Urinary bladder (tissue), 4 donors: ENCODE measurements around the gene KCNC4. TPM values are rescaled to one million over a fixed set of nuclear protein-coding genes. Genes with fewer than 3 reads are reported as not detected.

Source experiments
- DNase-seq: peaks from one replicate; pipeline ENCODE4 v3.0.0-alpha.2; 2015; ENCODE audit errors: extremely low spot score
- H3K27ac ChIP-seq: one replicate; pipeline ENCODE4 v1.5.1; 2013; ENCODE audit warnings: low read depth, mild to moderate bottlenecking, moderate library complexity
- H3K36me3 ChIP-seq: one replicate; pipeline ENCODE4 v1.6.1; 2013; ENCODE audit warnings: mild to moderate bottlenecking, moderate library complexity; ENCODE audit not compliant: insufficient read depth
- H3K4me1 ChIP-seq: one replicate; pipeline ENCODE4 v1.6.1; 2013; ENCODE audit warnings: mild to moderate bottlenecking, moderate library complexity; ENCODE audit not compliant: insufficient read depth
- H3K4me3 ChIP-seq: one replicate; pipeline ENCODE4 v1.5.1; 2013; ENCODE audit warnings: low read depth, low read length
- WGBS: extraction: QIAGEN DNeasy Blood & Tissue Kit; methylation state at CpG from one replicate; pipeline ENCODE4 v1.1.7; 2013; 5-methylcytosine and 5-hydroxymethylcytosine counted together
- polyA plus RNA-seq: library from polyadenylated mRNA; stranded (reverse); fragments of 200-250 nt; gene quantifications from one replicate; pipeline ENCODE4 v1.2.3, GENCODE V29; 2013
- total RNA-seq: library from RNA; depleted of rRNA; stranded (reverse); fragments of >200 nt; gene quantifications from one replicate; pipeline ENCODE4 v1.2.3, GENCODE V29; 2014
- donor health status: healthy with polysubstance abuse.
- donor health status: healthy.

The KCNC4 gene
- total and polyA plus RNA-seq, 2 donors = 1.7 to 6.2 TPM

DNA sequence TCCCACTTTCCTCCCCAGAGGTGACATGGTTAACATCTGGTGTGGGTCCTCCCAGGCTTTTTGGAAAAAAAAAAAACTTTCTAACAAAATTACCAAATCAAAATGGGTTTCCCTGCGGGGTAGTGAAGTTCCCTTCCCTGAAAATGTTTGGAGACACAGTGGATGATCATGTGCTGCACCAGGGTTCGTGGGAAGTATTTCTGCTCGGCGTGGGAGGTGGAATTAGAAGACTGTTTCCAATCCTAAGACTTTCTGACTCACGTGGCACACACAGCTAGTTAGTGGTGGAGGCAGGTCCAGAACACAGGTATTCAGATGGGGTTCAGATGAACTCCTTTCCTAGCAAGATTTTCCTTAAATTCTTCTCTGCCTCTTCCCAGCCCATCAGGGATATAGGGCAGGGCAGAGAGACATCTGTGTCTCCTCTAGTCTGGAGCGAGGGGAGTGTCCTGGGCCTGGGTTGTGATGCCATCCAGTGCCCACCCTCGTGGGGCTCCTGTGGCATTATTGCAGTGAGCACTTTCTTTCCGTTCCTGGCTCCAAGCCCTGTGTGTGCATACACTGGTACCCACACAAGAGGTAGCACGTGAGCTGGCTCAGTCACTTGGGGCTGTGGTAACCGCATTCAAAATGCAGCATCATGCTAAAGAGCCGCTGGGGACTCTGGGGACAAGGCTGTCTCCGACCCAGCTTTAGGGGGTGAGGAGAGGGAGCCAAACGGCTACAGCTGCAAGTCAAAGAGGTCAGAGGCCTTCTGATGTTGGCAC is 27.5 kb downstream of the KCNC4 start:
- 79% methylated on average over 13 of the region's 13 CpGs for WGBS
- DNase-seq = no peak
- Histone ChIP-seq H3K4me3 (no peak overlapping the region), H3K27ac (no peak overlapping the region), H3K36me3 (no peaks in the 10 kb centered on the region), H3K4me1 (no peaks in the 10 kb centered on the region)

DNA sequence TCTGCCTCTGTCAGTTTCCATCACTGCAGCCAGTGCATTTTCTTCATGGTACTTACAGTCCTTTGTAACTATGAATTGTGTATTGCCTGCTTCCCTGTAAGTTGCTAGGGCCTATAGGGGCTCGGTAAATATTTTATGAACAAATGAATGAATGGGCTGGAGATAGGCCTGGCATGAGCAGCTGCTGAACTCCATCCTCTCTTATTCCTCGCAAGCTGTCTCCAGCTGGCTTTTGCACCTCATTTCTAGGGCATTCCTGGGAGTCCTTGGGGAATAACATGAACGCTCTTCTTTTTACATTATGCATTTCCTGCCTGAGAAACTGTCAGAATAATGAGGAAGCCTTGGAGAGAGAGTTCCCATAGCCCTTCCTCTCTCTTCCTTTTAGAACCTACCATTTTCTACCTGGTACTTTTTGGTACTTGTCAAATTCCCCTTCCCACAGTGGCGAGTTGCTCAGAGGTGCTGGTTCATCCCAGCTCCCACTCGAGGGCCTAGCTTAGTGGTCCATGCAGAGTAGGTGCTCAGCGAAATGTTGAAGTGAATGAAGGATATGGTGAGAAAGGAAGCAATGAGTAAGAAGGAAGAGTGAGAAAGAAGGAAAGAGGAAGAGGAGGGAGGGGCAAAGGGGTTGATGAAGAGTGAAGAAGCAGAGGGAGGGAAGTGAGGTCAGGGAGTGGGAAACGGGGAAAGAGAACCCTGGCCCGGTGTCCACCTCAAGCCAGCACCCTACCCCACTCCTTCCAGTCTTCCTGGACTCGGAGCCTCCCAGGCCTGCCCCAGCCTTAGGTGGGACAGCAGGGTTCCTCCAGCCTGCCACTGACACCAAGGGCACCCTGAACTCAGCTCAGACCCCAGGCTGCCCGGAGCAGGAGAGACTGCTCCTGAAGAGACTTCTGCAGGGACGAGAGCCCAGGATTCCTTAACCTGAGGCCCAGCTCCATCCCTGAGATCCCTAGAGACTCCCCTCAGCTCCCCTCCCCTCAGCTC is 29.6 kb downstream of the KCNC4 start:
- Histone ChIP-seq H3K36me3 (no peaks in the 10 kb centered on the region), H3K4me1 (no peaks in the 10 kb centered on the region), H3K4me3 (no peak overlapping the region), H3K27ac (no peak overlapping the region)
- no peak for DNase-seq
- 67% methylated on average over 11 of the region's 11 CpGs for WGBS

DNA sequence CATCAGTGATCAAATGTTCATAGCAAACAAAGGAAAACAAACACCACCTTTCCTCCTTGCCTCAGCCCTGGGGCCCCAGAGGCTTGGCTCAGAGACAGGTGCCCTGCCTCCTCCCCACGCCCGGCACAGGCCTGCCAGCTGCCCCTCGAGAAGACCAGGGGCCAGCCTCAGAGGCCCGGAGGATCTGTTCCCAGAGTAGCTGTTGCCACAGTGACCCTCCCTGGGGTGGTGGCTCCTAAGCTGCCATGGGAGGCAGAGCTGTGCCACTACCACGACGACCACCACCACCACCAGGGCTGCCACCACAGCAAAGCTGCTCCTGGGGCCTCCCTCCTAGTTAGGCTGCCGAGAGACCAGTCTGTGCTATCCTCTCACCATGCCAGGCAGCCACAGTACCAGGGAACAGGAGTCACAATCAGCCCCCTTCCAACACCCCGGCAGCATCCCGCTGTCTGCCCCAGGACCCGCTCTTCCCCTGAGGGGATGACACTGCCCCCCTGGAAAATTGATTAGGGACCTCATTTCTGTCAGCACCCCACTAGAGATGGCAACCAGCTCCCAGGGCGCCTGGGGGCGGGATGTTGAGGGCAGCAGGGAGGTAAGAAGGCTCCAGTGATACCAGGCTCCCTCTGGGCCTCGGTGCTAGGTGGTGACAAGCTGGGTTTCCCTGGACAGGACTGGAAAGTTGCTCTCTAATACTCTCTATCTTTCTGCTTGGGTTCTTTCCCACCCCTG is 30.5 kb downstream of the KCNC4 start:
- Histone ChIP-seq H3K4me1 (no peaks in the 10 kb centered on the region), H3K36me3 (no peaks in the 10 kb centered on the region), H3K4me3 (no peak overlapping the region), H3K27ac (no peak overlapping the region)
- WGBS = 74% methylated on average over 13 of the region's 13 CpGs
- DNase-seq = no peak

DNA sequence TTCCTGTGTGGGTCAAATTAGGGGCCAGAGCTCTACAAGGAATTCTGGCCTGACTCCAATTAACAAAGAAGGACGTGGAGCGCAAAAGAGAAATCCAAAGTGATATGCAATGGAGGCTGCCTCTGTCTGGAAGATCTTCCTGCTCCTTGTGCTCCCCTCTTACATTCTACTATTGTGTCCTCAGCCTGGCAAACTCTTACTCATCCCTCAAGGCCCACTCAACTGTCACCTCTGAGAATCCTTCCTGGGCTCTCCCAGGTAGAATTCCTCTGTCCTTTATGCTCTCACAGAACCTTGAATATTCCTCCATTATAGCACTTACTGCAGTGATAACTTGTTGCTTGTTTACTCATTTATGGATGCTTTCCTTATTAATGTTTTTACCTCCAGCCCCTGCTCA is 31.4 kb downstream of the KCNC4 start:
- 25% methylated on average over 2 of the region's 2 CpGs for WGBS
- H3K4me3 ChIP-seq = no peak overlapping the region

DNA sequence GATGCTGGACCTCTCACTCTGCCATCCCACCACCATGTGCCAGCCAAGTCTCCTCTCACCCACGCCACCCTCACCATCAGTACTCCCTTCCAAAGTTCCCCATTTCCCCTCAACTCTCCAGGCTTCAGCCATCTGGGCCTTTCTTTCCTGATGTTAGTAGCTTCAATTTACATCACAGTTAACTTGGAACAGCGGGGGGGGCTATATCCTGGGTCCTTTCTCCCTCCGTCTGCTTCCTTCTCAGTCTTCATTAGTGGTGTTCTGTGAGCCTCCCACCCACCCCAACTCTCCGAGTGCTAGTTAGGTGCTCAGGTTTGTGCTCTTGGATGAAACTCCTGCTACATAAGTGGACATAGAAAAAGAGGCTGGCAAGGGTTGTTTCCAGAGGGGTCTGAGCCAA is 31.9 kb downstream of the KCNC4 start:
- Histone ChIP-seq H3K27ac (no peak overlapping the region), H3K4me1 (no peaks in the 10 kb centered on the region), H3K4me3 (no peak overlapping the region), H3K36me3 (no peaks in the 10 kb centered on the region)
- DNase-seq = no peak
- WGBS = 79% methylated on average over 4 of the region's 4 CpGs

More for the DNA sequence above, 31.4 kb downstream of the KCNC4 start:
- Histone ChIP-seq H3K27ac (no peak overlapping the region), H3K36me3 (no peaks in the 10 kb centered on the region), H3K4me1 (no peaks in the 10 kb centered on the region)
- DNase-seq = no peak

DNA sequence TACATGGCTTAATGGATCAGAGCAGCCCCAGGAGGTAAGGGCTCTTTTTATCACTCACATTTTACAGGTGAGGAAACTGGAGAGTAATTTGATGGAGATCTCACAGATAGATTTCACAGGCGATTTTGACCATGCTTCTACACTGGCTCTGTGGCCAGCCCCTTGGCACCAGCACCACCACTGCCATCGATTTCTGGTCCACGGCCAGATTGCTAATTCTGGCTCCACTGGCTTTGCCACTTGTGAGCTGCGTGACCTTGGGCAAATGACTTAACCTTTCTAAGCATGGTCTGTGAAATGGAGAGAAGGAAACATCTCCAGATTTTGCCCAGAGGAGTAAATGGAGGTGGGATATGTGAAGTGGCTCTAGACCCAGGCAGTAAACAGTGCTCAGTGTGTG is 32.6 kb downstream of the KCNC4 start:
- no peak overlapping the region for H3K4me3 ChIP-seq
- H3K27ac ChIP-seq = no peak overlapping the region
- WGBS = 85% methylated on average over 4 of the region's 4 CpGs
- H3K4me1 ChIP-seq = no peaks in the 10 kb centered on the region
- no peak for DNase-seq
- no peaks in the 10 kb centered on the region for H3K36me3 ChIP-seq

DNA sequence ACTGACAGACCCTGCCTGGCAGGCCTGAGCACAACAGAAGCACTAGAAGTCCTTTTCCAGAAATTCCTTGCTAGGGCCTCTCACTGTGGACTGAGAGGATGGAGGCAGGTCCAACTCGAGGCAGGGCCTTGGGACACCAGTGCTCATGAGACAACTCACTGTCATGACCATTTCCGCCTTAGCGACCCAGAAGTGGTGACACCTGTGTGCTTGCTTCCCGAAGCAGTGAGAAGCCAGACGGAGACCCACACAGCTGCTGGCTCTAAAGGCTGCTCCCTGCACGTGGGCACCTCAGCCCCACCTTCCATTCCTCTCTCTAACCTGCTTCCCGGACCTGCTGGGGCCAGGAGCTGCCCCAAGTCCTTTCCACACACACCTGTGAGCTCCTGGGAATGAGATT is 33.0 kb downstream of the KCNC4 start:
- no peak overlapping the region for H3K27ac ChIP-seq
- DNase-seq = no peak
- H3K4me3 ChIP-seq = no peak overlapping the region
- H3K4me1 ChIP-seq = no peaks in the 10 kb centered on the region
- WGBS = 60% methylated on average over 7 of the region's 7 CpGs
- H3K36me3 ChIP-seq = no peaks in the 10 kb centered on the region

DNA sequence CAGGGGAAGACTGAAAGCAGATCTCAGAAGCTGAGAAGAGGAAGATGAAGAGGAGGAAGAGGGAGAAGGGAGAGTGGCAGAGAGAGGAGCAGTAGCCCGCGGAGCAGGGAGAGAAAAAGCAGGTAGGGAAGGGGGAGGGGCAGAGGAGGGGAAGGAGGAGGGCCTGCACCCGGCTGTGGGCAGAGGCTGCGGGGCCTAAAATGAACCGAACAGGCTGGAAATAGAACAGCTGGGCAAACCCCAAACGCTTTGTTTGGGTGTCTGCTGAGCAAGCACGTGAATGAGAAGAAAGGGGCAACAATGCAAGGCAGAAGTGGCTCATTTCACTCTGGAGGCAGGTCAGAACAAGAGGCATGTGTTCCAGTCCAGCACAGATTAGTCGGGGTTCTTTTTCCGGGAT is 33.5 kb downstream of the KCNC4 start:
- no peak overlapping the region for H3K27ac ChIP-seq
- WGBS = 21% methylated on average over 9 of the region's 9 CpGs
- no peak for DNase-seq

DNA sequence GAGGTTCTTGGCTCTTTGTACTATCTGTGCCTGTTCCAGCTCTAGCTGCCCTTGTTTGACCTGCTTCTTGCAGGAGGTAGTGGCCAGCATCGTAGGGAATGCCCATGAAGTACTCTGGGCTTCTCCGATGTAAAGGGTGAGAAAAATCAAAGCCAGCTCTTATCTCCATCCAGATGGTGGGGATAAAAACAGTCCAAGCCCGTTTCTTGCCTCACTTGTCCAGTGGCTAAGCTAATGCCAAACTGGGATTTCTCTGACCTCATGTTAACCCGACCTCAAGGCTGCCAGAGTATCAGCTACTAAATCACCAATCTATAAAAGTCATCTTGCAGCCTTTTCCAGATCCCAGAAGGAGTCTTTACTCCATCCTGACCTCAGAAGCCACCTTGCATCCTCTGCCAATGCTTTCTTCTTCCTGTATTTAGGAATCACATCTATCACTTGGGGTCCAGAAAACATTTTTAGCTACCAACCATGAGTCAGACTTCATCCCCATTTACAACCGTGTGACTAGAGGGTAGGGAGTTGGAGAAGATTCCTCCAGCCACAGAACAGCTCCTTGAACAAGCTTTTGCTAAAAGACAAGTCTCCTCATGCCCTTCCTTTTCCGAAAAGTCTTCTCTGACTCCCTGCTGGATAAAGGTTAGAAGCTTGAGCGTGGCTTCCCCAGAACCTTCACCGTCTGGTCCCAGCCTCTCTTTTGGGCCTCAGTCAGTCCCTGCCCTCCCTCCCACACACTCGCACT is 35.9 kb downstream of the KCNC4 start:
- 45% methylated on average over 9 of the region's 9 CpGs for WGBS
- Histone ChIP-seq H3K4me3 (no peak overlapping the region), H3K27ac (no peak overlapping the region), H3K36me3 (no peaks in the 10 kb centered on the region), H3K4me1 (no peaks in the 10 kb centered on the region)
- no peak for DNase-seq

More for the DNA sequence above, 33.5 kb downstream of the KCNC4 start:
- Histone ChIP-seq H3K4me1 (no peaks in the 10 kb centered on the region), H3K36me3 (no peaks in the 10 kb centered on the region), H3K4me3 (no peak overlapping the region)

DNA sequence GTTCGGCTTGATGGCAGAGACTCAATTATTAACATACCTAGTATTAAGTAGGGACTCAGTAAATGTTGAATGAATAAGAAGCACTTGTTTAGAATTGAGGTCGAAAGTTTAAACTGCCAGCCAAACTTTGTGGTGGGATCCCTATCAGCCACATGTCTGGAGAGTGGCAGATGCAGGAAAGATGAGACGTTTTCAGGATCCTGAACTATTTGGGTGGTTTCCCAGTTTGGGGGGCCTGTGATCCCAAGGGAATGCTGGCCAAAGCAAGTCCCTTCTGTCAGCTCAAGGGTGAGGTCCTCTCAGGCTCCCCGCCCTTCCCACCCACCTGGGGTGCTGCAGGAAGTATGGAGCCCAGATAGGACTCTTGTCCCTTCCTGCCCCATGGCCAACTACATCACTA is 38.6 kb downstream of the KCNC4 start:
- no peak overlapping the region for H3K4me3 ChIP-seq
- 65% methylated on average over 4 of the region's 4 CpGs for WGBS
- H3K36me3 ChIP-seq = no peaks in the 10 kb centered on the region
- H3K4me1 ChIP-seq = no peaks in the 10 kb centered on the region
- no peak overlapping the region for H3K27ac ChIP-seq
- no peak for DNase-seq

DNA sequence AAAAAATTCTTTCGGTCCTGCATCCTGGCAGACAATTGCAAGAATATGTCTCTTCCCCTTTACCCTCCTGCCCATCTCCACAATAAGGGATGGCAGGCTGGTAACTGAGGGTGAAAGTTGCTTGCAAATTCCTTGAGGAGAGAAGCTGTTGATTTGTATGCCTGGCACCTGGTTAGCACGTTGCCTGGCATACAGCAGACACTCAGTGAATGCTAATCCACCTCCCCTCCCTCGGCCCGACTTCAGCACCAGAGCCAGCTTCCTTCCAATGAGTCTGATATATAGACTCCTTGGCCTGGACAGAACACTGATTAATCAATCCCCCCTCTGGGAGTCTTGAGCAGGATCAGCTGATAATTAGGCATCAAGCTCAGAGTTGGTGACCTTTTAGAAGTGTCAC is 39.1 kb downstream of the KCNC4 start:
- no peak overlapping the region for H3K27ac ChIP-seq
- WGBS = 55% methylated on average over 4 of the region's 4 CpGs
- no peak for DNase-seq
- no peak overlapping the region for H3K4me3 ChIP-seq
- no peaks in the 10 kb centered on the region for H3K4me1 ChIP-seq
- no peaks in the 10 kb centered on the region for H3K36me3 ChIP-seq

DNA sequence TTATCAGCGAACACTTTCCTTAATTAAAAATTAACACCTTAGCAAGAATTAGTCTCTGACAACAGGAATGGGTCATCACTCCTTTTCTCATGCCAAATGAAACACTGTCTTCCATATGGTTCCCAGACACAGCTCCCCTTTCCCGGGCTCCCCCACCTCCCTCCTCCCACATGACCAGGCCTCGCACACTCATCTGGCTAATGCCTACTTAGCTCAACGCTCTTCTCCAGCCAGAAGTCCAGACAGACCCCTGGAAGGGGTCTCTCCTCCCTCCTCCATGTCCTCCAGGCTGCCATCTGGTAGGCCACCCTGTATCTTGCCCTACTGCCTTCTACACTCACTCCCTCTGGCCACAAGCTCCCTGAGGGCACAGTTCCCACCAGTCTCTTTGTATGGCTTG is 39.9 kb downstream of the KCNC4 start:
- WGBS = 63% methylated on average over 4 of the region's 4 CpGs

DNA sequence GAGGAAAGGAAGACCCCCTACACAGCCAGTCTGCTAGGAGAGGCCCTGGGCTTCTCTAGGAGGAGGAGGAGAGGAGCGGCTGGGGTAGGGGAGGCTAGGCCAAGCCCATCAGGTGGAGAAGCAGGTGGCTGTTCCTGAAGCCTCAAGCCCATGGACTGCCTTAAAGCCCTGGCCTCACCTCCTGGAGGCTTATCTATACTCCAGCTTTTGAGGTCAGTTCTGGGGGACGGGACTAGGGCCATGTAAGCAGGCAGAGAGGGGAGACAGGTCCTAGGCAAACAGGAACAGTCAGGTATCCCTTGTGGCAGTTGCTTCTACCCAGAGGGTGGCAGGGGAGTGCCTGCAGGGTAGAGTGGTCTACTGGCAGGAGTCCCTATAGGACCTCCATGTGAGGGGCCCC is 40.6 kb downstream of the KCNC4 start:
- H3K4me1 ChIP-seq = no peaks in the 10 kb centered on the region
- H3K4me3 ChIP-seq = no peak overlapping the region
- no peaks in the 10 kb centered on the region for H3K36me3 ChIP-seq
- no peak overlapping the region for H3K27ac ChIP-seq
- 68% methylated on average over 2 of the region's 2 CpGs for WGBS
- no peak for DNase-seq

More for the DNA sequence above, 39.9 kb downstream of the KCNC4 start:
- Histone ChIP-seq H3K4me3 (no peak overlapping the region), H3K27ac (no peak overlapping the region), H3K4me1 (no peaks in the 10 kb centered on the region), H3K36me3 (no peaks in the 10 kb centered on the region)
- DNase-seq = no peak
